ENCODE measurements around the gene FASTK. TPM values are rescaled to one million over a fixed set of nuclear protein-coding genes. Genes with fewer than 3 reads are reported as not detected.

FASTK gene, protein sequence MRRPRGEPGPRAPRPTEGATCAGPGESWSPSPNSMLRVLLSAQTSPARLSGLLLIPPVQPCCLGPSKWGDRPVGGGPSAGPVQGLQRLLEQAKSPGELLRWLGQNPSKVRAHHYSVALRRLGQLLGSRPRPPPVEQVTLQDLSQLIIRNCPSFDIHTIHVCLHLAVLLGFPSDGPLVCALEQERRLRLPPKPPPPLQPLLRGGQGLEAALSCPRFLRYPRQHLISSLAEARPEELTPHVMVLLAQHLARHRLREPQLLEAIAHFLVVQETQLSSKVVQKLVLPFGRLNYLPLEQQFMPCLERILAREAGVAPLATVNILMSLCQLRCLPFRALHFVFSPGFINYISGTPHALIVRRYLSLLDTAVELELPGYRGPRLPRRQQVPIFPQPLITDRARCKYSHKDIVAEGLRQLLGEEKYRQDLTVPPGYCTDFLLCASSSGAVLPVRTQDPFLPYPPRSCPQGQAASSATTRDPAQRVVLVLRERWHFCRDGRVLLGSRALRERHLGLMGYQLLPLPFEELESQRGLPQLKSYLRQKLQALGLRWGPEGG
- 86.8 to 97.6 TPM (median 92.5 TPM) in 3 replicates for total RNA-seq

DNA sequence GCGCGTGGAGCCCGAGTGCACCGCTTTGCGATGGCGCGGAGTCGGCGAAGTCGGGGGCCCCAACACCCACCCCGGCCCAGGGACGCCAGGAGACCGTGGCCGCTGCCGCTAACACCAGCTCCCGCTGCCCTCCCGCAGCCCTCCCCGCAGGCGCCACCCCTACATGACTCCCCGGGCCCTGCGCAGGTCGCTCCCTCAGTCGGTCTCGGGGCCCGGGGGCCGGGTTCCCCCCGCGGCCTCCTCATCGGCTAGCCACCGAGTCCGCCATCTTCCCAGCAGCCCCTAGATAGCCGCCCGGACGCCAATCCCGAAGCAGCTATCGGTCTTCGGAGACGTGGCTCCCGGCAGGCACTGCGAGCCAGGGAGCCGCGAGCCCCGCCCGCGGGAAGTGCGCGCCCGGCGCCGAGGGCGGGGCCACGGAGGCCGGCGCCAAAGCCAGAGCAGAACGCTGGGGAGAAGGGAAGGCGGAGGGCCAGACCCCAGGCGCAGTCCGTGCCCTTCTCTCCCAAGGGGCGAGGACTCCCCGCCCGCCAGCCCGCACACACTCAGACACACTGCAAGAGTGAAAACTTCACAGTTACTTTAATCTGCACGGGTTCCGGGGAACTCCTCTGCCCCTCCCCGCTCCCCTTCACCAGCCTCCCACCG, at the start of gene FASTK:
TSS of gene FASTK (minus strand) at position 288 of the 648 bp plus-strand sequence. CDS start at position 245, 43 bp downstream.
- peaks cover 43% of the 10 kb centered on the region for H3K4me1 Mint-ChIP-seq
- H3K36me3 Mint-ChIP-seq: peaks cover 5% of the 10 kb centered on the region
- DNase-seq (ENCODE audit: low spot score in 2 of 2, unreplicated experiment in 2 of 2): peak; percentile 75 to 87
- peak within 1 kb of the TSS; percentile 72 for H3K4me3 Mint-ChIP-seq
- TF ChIP-seq, protein P1, sequence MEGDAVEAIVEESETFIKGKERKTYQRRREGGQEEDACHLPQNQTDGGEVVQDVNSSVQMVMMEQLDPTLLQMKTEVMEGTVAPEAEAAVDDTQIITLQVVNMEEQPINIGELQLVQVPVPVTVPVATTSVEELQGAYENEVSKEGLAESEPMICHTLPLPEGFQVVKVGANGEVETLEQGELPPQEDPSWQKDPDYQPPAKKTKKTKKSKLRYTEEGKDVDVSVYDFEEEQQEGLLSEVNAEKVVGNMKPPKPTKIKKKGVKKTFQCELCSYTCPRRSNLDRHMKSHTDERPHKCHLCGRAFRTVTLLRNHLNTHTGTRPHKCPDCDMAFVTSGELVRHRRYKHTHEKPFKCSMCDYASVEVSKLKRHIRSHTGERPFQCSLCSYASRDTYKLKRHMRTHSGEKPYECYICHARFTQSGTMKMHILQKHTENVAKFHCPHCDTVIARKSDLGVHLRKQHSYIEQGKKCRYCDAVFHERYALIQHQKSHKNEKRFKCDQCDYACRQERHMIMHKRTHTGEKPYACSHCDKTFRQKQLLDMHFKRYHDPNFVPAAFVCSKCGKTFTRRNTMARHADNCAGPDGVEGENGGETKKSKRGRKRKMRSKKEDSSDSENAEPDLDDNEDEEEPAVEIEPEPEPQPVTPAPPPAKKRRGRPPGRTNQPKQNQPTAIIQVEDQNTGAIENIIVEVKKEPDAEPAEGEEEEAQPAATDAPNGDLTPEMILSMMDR (IDR thresholded peaks at IDR 0.05; ENCODE audit: unreplicated experiment): no peak
- no peaks in the 10 kb centered on the region for H3K9me3 Mint-ChIP-seq
- peak within 1 kb of the TSS; percentile 83 for H3K27ac Mint-ChIP-seq
- H3K27me3 Mint-ChIP-seq (ENCODE audit: low read depth): no peaks in the 10 kb centered on the region

DNA sequence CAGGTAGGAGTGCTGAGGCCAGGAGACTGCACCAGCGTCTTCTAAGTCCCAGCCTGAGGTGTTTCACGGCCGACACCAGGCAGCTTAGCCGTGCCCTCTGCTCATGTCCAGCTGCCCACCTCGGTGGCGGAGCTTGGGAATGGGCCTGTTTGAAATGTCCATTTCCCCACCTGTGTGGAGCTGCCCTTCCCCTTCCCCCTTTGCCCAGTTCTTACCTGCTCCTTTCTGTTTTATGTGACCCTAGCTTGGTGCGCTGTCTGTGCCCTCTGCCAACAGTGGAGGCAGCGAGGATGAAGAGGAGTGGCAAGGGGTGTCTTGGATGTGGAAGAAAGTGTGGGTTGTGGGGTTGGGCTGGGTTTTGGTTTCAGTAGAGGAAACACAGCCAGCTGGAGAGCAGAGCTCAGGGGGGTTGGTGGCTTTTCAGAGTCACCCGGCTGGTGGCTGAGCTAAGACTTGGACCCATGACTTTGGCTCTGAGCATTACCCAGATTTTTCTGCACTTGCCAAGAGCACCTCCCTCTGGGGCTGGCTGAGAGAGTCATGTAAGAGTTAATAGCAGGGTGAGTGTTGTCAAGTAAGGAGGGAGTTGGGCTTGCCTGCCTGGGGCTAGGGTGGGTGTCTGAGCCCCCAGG, 49.5 kb upstream of the FASTK start:
- Mint-ChIP-seq H3K4me3 (no peak overlapping the region), H3K9me3 (no peaks in the 10 kb centered on the region), H3K4me1 (peaks cover 10% of the 10 kb centered on the region), H3K27me3 (ENCODE audit: low read depth) (peaks cover 2% of the 10 kb centered on the region), H3K27ac (no peak overlapping the region), H3K36me3 (peaks cover 28% of the 10 kb centered on the region)
- TF ChIP-seq, protein P1 (IDR thresholded peaks at IDR 0.05; ENCODE audit: unreplicated experiment): no peak
- DNase-seq (ENCODE audit: low spot score in 2 of 2, unreplicated experiment in 2 of 2): no peak

DNA sequence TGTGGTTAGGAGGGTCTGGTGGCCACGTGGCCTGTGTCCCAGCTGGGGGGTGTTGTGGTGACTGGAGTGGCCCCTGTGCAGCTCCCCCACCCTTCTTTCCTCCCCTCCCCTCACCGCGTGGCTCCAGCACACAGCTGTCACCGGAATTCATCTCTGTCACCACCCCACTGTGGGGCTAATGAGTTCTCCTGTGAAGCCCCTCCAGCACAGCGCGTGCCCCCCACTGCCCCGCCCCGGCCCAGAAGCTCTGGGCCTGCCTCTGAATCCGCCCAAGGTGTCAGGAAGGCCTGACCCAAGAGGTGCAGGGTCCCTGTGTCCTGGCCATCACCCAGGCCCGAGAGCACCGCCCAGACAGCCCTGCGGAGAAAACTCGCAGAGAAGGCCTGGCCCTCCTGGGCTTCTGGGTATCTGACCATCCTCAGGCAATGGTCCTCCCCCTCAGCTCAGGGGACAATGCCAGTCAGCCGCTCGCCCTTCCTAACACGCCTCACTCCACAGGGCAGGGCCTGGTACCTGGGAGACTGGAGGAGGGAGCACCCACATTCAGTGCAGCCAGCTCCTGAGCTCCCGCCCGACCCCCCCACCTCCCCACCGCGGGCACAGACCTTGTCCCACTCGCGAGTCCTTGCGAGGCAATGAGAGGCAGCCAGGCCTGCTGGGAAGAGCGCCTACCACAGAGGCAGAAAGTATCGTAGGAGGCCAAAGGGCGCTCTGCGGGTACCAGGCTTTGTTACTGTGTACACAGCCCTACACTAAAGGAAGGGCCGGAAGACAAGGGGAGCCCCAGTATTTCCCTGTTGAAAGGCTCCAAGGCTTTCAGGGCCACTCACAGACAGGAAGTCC, 48.7 kb upstream of the FASTK start:
- Mint-ChIP-seq H3K9me3 (no peaks in the 10 kb centered on the region), H3K36me3 (peaks cover 26% of the 10 kb centered on the region), H3K4me1 (peaks cover 10% of the 10 kb centered on the region), H3K27me3 (ENCODE audit: low read depth) (peaks cover 2% of the 10 kb centered on the region), H3K4me3 (no peak overlapping the region), H3K27ac (no peak overlapping the region)
- no peak for DNase-seq (ENCODE audit: low spot score in 2 of 2, unreplicated experiment in 2 of 2)
- TF ChIP-seq, protein P1 (IDR thresholded peaks at IDR 0.05; ENCODE audit: unreplicated experiment): no peak

DNA sequence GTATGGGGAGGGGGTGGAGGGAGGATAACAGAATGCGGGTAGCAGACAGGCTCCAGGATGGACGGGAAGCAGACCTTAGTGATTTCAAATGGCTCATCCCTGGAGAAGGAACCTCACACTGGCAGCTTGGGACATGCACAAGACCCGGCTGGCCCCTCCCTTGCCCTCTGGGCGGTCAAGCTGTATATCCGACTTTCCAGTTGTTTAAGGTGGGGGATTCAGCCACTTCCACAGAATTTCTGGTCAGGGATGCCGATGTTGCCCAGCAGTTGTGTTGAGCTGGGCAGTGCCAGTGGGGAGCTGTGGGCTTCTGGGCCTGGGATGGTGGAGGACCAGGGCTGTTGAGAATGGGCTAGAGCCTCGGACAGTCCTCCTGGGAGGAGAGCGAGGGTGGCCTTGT, 48.1 kb upstream of the FASTK start:
- no peak for DNase-seq (ENCODE audit: low spot score in 2 of 2, unreplicated experiment in 2 of 2)
- Mint-ChIP-seq H3K27ac (no peak overlapping the region), H3K4me1 (peaks cover 15% of the 10 kb centered on the region), H3K36me3 (peaks cover 32% of the 10 kb centered on the region), H3K27me3 (ENCODE audit: low read depth) (peaks cover 2% of the 10 kb centered on the region), H3K9me3 (no peaks in the 10 kb centered on the region), H3K4me3 (no peak overlapping the region)
- TF ChIP-seq, protein P1 (IDR thresholded peaks at IDR 0.05; ENCODE audit: unreplicated experiment): no peak

DNA sequence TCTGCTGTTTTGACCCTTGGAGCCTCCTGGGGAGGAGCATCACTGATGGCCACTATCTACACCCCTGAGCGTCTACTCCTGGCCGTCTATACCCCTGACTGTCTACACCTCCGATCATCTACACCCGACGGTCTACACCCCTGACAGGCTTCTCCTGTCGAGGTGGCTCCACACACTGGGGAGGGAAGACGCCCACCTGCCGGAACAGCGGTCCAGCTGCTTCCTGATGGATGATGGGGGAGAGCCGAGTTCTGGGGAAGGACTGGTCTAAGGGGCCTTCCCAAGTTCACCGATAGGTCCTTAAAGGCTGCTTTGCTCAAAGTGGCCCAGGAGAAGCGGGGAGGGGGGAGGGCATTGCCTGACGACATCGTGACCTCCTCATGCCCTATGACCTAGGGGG, 47.5 kb upstream of the FASTK start:
- no peak for DNase-seq (ENCODE audit: low spot score in 2 of 2, unreplicated experiment in 2 of 2)
- H3K27me3 Mint-ChIP-seq (ENCODE audit: low read depth): peaks cover 2% of the 10 kb centered on the region
- H3K4me3 Mint-ChIP-seq: no peak overlapping the region
- H3K4me1 Mint-ChIP-seq: peaks cover 17% of the 10 kb centered on the region
- TF ChIP-seq, protein P1 (IDR thresholded peaks at IDR 0.05; ENCODE audit: unreplicated experiment): no peak
- H3K36me3 Mint-ChIP-seq: peaks cover 35% of the 10 kb centered on the region
- H3K27ac Mint-ChIP-seq: no peak overlapping the region
- no peaks in the 10 kb centered on the region for H3K9me3 Mint-ChIP-seq
